ENCODE results near the gene MEX3A. TPM values are rescaled to one million over a fixed set of nuclear protein-coding genes. Genes with fewer than 3 reads are reported as not detected.
A peak's percentile ranks its signal among the peaks of the same experiment; 100 is the strongest.

Gene MEX3A
- total and polyA plus RNA-seq, 4 donors, result 0.52 to 1.3 (median 0.91) TPM

DNA sequence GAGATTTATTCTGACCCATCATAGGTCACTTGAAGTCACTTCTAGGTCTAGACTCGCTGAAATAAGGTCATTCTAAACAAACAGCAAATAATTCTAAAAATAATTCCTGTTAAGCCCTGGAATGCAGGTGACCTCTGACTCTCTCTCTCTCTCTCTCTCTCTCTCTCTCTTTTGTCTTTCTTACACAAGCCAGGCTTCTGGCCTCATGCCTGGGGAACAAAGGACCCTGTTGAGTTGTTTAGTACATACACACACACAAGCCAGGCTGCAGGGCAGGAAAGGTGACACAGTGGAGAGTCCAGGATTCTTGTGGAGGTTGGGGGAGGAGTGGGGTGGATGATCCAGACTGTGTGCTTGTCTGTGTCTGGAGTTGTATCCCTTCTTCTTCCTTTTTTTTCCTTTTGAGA is 4.0 kb upstream of the MEX3A start:
- no peaks in the 10 kb centered on the region for H3K36me3 ChIP-seq (ENCODE audit: control insufficient read depth in 4 of 4, insufficient read depth in 3 of 4, low read depth in 1 of 4, low read length in 3 of 4)
- WGBS, result 12% methylated on average over 1 of the region's 1 CpG
- TF ChIP-seq JUND (IDR thresholded peaks at IDR 0.05) (peak; percentile 69 to 78), TAF1 (conservative IDR thresholded peaks at IDR 0.05) (no peak), HNF4G (IDR thresholded peaks at IDR 0.05) (peak; percentile 71), RAD21 (IDR thresholded peaks at IDR 0.05) (peak; percentile 40 to 48), CTCF (IDR thresholded peaks at IDR 0.05; ENCODE audit: low read depth, low read length, missing input control) (no peak), MAX (IDR thresholded peaks at IDR 0.05) (peak; percentile 61), EGR1 (IDR thresholded peaks at IDR 0.05; ENCODE audit: low read depth in 2 of 2) (no peak), FOXA2 (IDR thresholded peaks at IDR 0.05) (peak; percentile 61), YY1 (IDR thresholded peaks at IDR 0.05) (peak; percentile 64), NR2F2 (IDR thresholded peaks at IDR 0.05) (peak; percentile 99), ZBTB33 (IDR thresholded peaks at IDR 0.05) (peak; percentile 60), FOXA1 (IDR thresholded peaks at IDR 0.05) (no peak), GABPA (IDR thresholded peaks at IDR 0.05 in 1 of 2, conservative IDR thresholded peaks at IDR 0.05 in 1 of 2) (peak in 1 of 2 donors; percentile 53), RXRA (IDR thresholded peaks at IDR 0.05) (peak; percentile 92 to 95), SP1 (IDR thresholded peaks at IDR 0.05) (peak; percentile 94), HNF4A (conservative IDR thresholded peaks at IDR 0.05) (peak; percentile 90 to 91)
- TF ChIP-seq, protein P1, sequence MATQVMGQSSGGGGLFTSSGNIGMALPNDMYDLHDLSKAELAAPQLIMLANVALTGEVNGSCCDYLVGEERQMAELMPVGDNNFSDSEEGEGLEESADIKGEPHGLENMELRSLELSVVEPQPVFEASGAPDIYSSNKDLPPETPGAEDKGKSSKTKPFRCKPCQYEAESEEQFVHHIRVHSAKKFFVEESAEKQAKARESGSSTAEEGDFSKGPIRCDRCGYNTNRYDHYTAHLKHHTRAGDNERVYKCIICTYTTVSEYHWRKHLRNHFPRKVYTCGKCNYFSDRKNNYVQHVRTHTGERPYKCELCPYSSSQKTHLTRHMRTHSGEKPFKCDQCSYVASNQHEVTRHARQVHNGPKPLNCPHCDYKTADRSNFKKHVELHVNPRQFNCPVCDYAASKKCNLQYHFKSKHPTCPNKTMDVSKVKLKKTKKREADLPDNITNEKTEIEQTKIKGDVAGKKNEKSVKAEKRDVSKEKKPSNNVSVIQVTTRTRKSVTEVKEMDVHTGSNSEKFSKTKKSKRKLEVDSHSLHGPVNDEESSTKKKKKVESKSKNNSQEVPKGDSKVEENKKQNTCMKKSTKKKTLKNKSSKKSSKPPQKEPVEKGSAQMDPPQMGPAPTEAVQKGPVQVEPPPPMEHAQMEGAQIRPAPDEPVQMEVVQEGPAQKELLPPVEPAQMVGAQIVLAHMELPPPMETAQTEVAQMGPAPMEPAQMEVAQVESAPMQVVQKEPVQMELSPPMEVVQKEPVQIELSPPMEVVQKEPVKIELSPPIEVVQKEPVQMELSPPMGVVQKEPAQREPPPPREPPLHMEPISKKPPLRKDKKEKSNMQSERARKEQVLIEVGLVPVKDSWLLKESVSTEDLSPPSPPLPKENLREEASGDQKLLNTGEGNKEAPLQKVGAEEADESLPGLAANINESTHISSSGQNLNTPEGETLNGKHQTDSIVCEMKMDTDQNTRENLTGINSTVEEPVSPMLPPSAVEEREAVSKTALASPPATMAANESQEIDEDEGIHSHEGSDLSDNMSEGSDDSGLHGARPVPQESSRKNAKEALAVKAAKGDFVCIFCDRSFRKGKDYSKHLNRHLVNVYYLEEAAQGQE (IDR thresholded peaks at IDR 0.05), result peak; percentile 69
- TF ChIP-seq, protein P2, sequence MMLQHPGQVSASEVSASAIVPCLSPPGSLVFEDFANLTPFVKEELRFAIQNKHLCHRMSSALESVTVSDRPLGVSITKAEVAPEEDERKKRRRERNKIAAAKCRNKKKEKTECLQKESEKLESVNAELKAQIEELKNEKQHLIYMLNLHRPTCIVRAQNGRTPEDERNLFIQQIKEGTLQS (IDR thresholded peaks at IDR 0.05), result peak; percentile 65
- no peak overlapping the region for H3K27ac ChIP-seq (ENCODE audit: low read depth in 1 of 2, low read length in 2 of 2)
- H3K9ac ChIP-seq (ENCODE audit: low read depth in 1 of 2, low read length in 2 of 2), result no peak overlapping the region
- peaks cover 1 to 30% (median 13%) of the 10 kb centered on the region in 4 donors for H3K4me1 ChIP-seq (ENCODE audit: control insufficient read depth in 4 of 4, insufficient read depth in 4 of 4, low read length in 3 of 4)
- H3K9me3 ChIP-seq (ENCODE audit: control insufficient read depth in 4 of 4, low read length in 3 of 4), result no peaks in the 10 kb centered on the region
- DNase-seq (ENCODE audit: low spot score), result peak; percentile 44
- no peak overlapping the region for H3K4me3 ChIP-seq (ENCODE audit: low read depth in 1 of 3, low read length in 3 of 3)
- no peaks in the 10 kb centered on the region for H3K27me3 ChIP-seq (ENCODE audit: control insufficient read depth in 4 of 4, insufficient read depth in 4 of 4, low read length in 3 of 4)
